HK-2 (cell line): ENCODE measurements around the gene DIDO1.

Experiments
- DNase-seq: peaks from one replicate; pipeline ENCODE4 v3.0.0-alpha.2; 2018; ENCODE audit not compliant: unreplicated experiment

The DIDO1 gene

GRCh38 chr20:62835931-62836861 lies 90.1 kb downstream of the DIDO1 start:
- DNase-seq, result no peak

- DNase-seq, result no peak
Observed at GRCh38 chr20:62834967-62835730, 91.2 kb downstream of the DIDO1 start.

GRCh38 chr20:62832951-62833391 lies 93.3 kb downstream of the DIDO1 start:
- no peak for DNase-seq

GRCh38 chr20:62832212-62832922 lies 93.9 kb downstream of the DIDO1 start:
- no peak for DNase-seq

- DNase-seq, result no peak
Observed at GRCh38 chr20:62831854-62832211, 94.5 kb downstream of the DIDO1 start.

GRCh38 chr20:62831361-62831788 lies 94.9 kb downstream of the DIDO1 start:
- DNase-seq, result no peak

GRCh38 chr20:62830821-62831220 lies 95.5 kb downstream of the DIDO1 start:
- no peak for DNase-seq

- no peak for DNase-seq
Observed at GRCh38 chr20:62830251-62830650, 96.1 kb downstream of the DIDO1 start.

- DNase-seq, result no peak
Observed at GRCh38 chr20:62829231-62830230, 96.8 kb downstream of the DIDO1 start.

- DNase-seq, result no peak
Observed at GRCh38 chr20:62828511-62829230, 97.6 kb downstream of the DIDO1 start.

- DNase-seq, result no peak
Observed at GRCh38 chr20:62828051-62828450, 98.3 kb downstream of the DIDO1 start.
